HEK293 (cell line): ENCODE measurements around the gene POU5F1.
A peak's percentile ranks its signal among the peaks of the same experiment; 100 is the strongest.
"Not testable (repeated sequence)": the region's sequence is repeated elsewhere in the genome, so short reads cannot be mapped to it uniquely, and the experiment has no call there.

Experiments used
- CTCF ChIA-PET: fragments of 350-600 bp; formaldehyde crosslinking; extraction: SDS; loops from one replicate; lab custom pipeline; 2021; ENCODE audit warnings: antibody characterized with exemption; lab: Yijun Ruan, JAX
- POLR2A ChIA-PET: fragments of 300-600 bp; formaldehyde crosslinking; extraction: SDS; loops from one replicate; lab custom pipeline; 2020; ENCODE audit warnings: antibody characterized with exemption, inconsistent platforms; lab: Yijun Ruan, JAX
- H3K27ac ChIP-seq: fragments of 200-500 bp; sonication (Bioruptor generic); 2 replicates; pipeline ENCODE4 v1.5.1; 2014; ENCODE audit warnings: low read depth, low read length, control low read depth, inconsistent platforms; ENCODE audit errors: extremely low read depth
- H3K36me3 ChIP-seq, 2 experiments: fragments of 200-500 bp in 1 of 2; sonication (Bioruptor generic) in 1 of 2; 1 replicate in 1 of 2; 2 replicates in 1 of 2; pipeline ENCODE4 v1.5.1; 2014 to 2017; ENCODE audit warnings: inconsistent platforms in 2 of 2, low read length in 2 of 2; ENCODE audit not compliant: control insufficient read depth in 2 of 2, insufficient read depth in 1 of 2
- H3K4me1 ChIP-seq: fragments of 200-500 bp; sonication (Bioruptor generic); 2 replicates; pipeline ENCODE4 v1.5.1; 2014; ENCODE audit warnings: mild to moderate bottlenecking, low read length, inconsistent platforms; ENCODE audit not compliant: control insufficient read depth, insufficient read depth
- H3K4me3 ChIP-seq: 2 replicates; pipeline ENCODE4 v1.5.1; 2011; ENCODE audit warnings: low read depth, mild to moderate bottlenecking, control low read depth, low read length, moderate library complexity
- H3K9me3 ChIP-seq: fragments of 200-500 bp; sonication (Bioruptor generic); 2 replicates; pipeline ENCODE4 v1.5.1; 2014; ENCODE audit warnings: low read depth, low read length, inconsistent platforms; ENCODE audit not compliant: control insufficient read depth, insufficient read depth
- HOXA7 ChIP-seq: sonication (generic); formaldehyde crosslinking; IDR thresholded peaks from 2 replicates; pipeline ENCODE4 v1.8.1; 2022; ENCODE audit warnings: missing genetic modification reagents, borderline replicate concordance
- KLF1 ChIP-seq: fragments of 450-650 bp; formaldehyde crosslinking; IDR thresholded peaks from 2 replicates; pipeline ENCODE4 v1.5.1; 2016; ENCODE audit warnings: missing biosample characterization, missing genetic modification characterization
- KLF16 ChIP-seq: fragments of 450-650 bp; formaldehyde crosslinking; IDR thresholded peaks from 2 replicates; pipeline ENCODE4 v1.5.1; 2017; ENCODE audit warnings: missing biosample characterization, missing genetic modification characterization
- SETDB1 ChIP-seq: IDR thresholded peaks from one replicate; pipeline ENCODE4 v1.6.1; 2017; ENCODE audit warnings: mild to moderate bottlenecking, low read length, moderate library complexity, mixed read lengths; ENCODE audit not compliant: insufficient read length
- SP3 ChIP-seq: fragments of 450-650 bp; formaldehyde crosslinking; IDR thresholded peaks from 2 replicates; pipeline ENCODE4 v1.5.1; 2016; ENCODE audit warnings: missing biosample characterization, missing genetic modification characterization
- ZNF121 ChIP-seq: fragments of 450-650 bp; formaldehyde crosslinking; IDR thresholded peaks from 2 replicates; pipeline ENCODE4 v1.5.1; 2016; ENCODE audit warnings: missing biosample characterization, missing genetic modification characterization
- ZNF174 ChIP-seq: fragments of 450-650 bp; formaldehyde crosslinking; IDR thresholded peaks from 2 replicates; pipeline ENCODE4 v1.5.0; 2017; ENCODE audit warnings: missing biosample characterization, mild to moderate bottlenecking, missing genetic modification characterization
- ZNF2 ChIP-seq: fragments of 450-650 bp; formaldehyde crosslinking; IDR thresholded peaks from 2 replicates; pipeline ENCODE4 v1.5.1; 2016; ENCODE audit warnings: missing biosample characterization, missing genetic modification characterization
- ZNF354C ChIP-seq: fragments of 450-650 bp; formaldehyde crosslinking; IDR thresholded peaks from 2 replicates; pipeline ENCODE4 v1.5.1; 2016; ENCODE audit warnings: missing biosample characterization, missing genetic modification characterization, low read depth, borderline replicate concordance
- ZNF391 ChIP-seq: fragments of 450-650 bp; formaldehyde crosslinking; IDR thresholded peaks from 2 replicates; pipeline ENCODE4 v1.5.1; 2016; ENCODE audit warnings: low read depth, missing biosample characterization, missing genetic modification characterization, borderline replicate concordance
- ZNF529 ChIP-seq: fragments of 450-650 bp; formaldehyde crosslinking; IDR thresholded peaks from 2 replicates; pipeline ENCODE4 v1.5.1; 2017; ENCODE audit warnings: missing genetic modification characterization, missing biosample characterization; ENCODE audit not compliant: insufficient replicate concordance
- ZNF629 ChIP-seq: fragments of 450-650 bp; formaldehyde crosslinking; IDR thresholded peaks from 2 replicates; pipeline ENCODE4 v1.5.1; 2017; ENCODE audit warnings: missing biosample characterization, missing genetic modification characterization
- ZNF768 ChIP-seq: fragments of 450-650 bp; formaldehyde crosslinking; IDR thresholded peaks from 2 replicates; pipeline ENCODE4 v1.5.1; 2018; ENCODE audit warnings: missing biosample characterization, mild to moderate bottlenecking, missing genetic modification characterization
- TF ChIP-seq, protein P1 (sequence below): fragments of 450-650 bp; formaldehyde crosslinking; IDR thresholded peaks from 2 replicates; pipeline ENCODE4 v1.5.1; 2016; ENCODE audit warnings: missing biosample characterization, missing genetic modification characterization
- TF ChIP-seq, protein P2 (sequence below): fragments of 450-650 bp; formaldehyde crosslinking; IDR thresholded peaks from 2 replicates; pipeline ENCODE4 v1.5.1; 2016; ENCODE audit warnings: missing biosample characterization, missing genetic modification characterization
- TF ChIP-seq, protein P3 (sequence below): fragments of 450-650 bp; formaldehyde crosslinking; IDR thresholded peaks from 2 replicates; pipeline ENCODE4 v1.5.1; 2016; ENCODE audit warnings: missing biosample characterization, missing genetic modification characterization

The POU5F1 gene

GRCh38 chr6:31170600-31170881, at the start of gene POU5F1:
Gene POU5F1 (minus strand): TSS chr6:31170682. CDS start chr6:31170620, 62 bp downstream.
- TF ChIP-seq HOXA7: no peak
- TF ChIP-seq SP3 (tag by site-specific recombination): no peak
- TF ChIP-seq ZNF629: no peak
- no peak for TF ChIP-seq ZNF354C (tag by site-specific recombination)
- no peak for TF ChIP-seq ZNF768
- TF ChIP-seq, protein P1, sequence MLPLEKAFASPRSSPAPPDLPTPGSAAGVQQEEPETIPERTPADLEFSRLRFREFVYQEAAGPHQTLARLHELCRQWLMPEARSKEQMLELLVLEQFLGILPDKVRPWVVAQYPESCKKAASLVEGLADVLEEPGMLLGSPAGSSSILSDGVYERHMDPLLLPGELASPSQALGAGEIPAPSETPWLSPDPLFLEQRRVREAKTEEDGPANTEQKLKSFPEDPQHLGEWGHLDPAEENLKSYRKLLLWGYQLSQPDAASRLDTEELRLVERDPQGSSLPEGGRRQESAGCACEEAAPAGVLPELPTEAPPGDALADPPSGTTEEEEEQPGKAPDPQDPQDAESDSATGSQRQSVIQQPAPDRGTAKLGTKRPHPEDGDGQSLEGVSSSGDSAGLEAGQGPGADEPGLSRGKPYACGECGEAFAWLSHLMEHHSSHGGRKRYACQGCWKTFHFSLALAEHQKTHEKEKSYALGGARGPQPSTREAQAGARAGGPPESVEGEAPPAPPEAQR (tag by site-specific recombination): no peak
- TF ChIP-seq ZNF174 (tag by site-specific recombination): no peak
- TF ChIP-seq, protein P2, sequence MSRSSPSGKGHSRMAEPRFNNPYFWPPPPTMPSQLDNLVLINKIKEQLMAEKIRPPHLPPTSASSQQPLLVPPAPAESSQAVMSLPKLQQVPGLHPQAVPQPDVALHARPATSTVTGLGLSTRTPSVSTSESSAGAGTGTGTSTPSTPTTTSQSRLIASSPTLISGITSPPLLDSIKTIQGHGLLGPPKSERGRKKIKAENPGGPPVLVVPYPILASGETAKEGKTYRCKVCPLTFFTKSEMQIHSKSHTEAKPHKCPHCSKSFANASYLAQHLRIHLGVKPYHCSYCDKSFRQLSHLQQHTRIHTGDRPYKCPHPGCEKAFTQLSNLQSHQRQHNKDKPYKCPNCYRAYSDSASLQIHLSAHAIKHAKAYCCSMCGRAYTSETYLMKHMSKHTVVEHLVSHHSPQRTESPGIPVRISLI (tag by site-specific recombination): no peak
- TF ChIP-seq ZNF391 (tag by site-specific recombination): no peak
- TF ChIP-seq ZNF2: no peak
- no peak for TF ChIP-seq ZNF529 (tag by site-specific recombination)
- TF ChIP-seq KLF1 (tag by site-specific recombination): no peak
- no peak for TF ChIP-seq KLF16
- TF ChIP-seq, protein P3, sequence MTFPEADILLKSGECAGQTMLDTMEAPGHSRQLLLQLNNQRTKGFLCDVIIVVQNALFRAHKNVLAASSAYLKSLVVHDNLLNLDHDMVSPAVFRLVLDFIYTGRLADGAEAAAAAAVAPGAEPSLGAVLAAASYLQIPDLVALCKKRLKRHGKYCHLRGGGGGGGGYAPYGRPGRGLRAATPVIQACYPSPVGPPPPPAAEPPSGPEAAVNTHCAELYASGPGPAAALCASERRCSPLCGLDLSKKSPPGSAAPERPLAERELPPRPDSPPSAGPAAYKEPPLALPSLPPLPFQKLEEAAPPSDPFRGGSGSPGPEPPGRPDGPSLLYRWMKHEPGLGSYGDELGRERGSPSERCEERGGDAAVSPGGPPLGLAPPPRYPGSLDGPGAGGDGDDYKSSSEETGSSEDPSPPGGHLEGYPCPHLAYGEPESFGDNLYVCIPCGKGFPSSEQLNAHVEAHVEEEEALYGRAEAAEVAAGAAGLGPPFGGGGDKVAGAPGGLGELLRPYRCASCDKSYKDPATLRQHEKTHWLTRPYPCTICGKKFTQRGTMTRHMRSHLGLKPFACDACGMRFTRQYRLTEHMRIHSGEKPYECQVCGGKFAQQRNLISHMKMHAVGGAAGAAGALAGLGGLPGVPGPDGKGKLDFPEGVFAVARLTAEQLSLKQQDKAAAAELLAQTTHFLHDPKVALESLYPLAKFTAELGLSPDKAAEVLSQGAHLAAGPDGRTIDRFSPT: no peak
- Histone ChIP-seq H3K27ac (no peak within 1 kb of the TSS), H3K4me1 (no peaks in the 10 kb centered on the region), H3K36me3 (peaks cover 0 to 3% of the 10 kb centered on the region in 2 experiments; a peak in 2 of 3 replicates), H3K9me3 (no peaks in the 10 kb centered on the region), H3K4me3 (no peak within 1 kb of the TSS)
- ChIA-PET POLR2A (no interaction called here), CTCF (no interaction called here)

DNA sequence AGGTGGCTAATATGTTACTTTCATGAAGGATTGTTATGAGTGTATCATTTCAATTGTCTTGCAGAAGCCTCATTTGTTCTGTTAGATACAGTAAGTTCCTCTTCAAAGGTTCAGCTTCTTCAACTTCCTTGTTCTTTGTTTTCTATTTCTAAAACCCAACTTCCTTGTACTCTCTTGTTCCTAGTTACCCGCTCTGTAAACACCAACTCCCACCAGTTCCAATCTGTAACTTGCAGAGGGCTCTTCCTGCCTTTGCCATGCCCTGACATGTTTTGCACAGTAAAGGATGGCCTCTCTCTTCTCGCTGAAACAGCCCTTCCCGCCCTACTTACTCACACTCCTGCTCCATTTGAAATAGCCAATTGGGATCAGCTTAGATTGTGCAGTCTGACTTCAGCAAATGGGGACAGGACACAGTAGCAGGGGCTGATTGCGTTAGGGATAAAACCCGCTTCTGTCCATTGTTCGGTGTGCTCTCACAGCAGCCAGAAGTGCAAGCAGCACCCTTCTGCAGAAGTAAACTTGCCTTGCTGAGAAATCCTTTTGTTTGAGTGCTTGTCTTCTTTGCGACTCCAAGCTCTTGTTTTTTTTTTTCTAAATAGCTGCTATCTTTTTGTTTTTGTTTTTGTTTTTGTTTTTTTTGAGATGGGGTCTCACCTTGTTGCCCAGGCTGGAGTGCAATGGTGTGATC, 45.9 kb upstream of the POU5F1 start:
- Histone ChIP-seq H3K9me3 (no peaks in the 10 kb centered on the region), H3K4me3 (no peak overlapping the region), H3K36me3 (no peaks in the 10 kb centered on the region), H3K27ac (no peak overlapping the region), H3K4me1 (no peaks in the 10 kb centered on the region)
- TF ChIP-seq SETDB1 (peak; percentile 77), ZNF121 (tag by site-specific recombination) (no peak)
- CTCF ChIA-PET: interaction anchor here (0.8 to 1.0 kb wide), 2 partner anchors 20 to 113 kb away, joined by 3 to 5 read pairs; no protein-coding TSS in a partner anchor
- POLR2A ChIA-PET: interaction anchor here (0.5 kb wide), 1 partner anchor 24 kb away, joined by 4 read pairs; no protein-coding TSS in a partner anchor

DNA sequence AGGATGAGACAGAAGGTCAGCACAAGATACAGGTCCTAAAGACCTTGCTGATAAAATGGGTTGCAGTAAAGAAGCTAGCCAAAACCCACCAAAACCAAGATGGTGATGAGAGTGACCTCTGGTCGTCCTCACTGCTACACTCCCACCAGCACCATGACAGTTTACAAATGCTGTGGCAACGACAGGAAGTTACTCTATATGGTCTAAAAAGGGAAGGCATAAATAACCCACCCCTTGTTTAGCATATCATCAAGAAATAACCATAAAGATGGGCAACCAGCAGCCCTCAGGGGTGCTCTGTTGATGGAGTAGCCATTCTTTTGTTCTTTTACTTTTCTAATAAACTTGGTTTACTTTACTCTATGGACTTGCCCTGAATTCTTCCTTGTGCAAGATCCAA, 44.7 kb upstream of the POU5F1 start:
- POLR2A ChIA-PET, H3K4me3 ChIP-seq: not testable (repeated sequence)

More for the DNA sequence above, 44.7 kb upstream of the POU5F1 start:
- CTCF ChIA-PET: interaction anchor here (0.6 to 1.0 kb wide), 3 partner anchors 19 to 114 kb away, joined by 3 to 5 read pairs (median 3); no protein-coding TSS in a partner anchor
- not testable (repeated sequence) for H3K27ac ChIP-seq, H3K36me3 ChIP-seq, H3K4me1 ChIP-seq, H3K9me3 ChIP-seq
